Upper lobe of right lung (tissue), 1 donor: ENCODE results near the gene COL24A1. TPM values are rescaled to one million over a fixed set of nuclear protein-coding genes. Genes with fewer than 3 reads are reported as not detected.

Experiments
- ATAC-seq: fragments of 200-7000 bp; cut with Tn5 transposase; one replicate; pipeline ENCODE4 v1.9.1; 2020; ENCODE audit warnings: mild to moderate bottlenecking, moderate library complexity
- DNase-seq: peaks from one replicate; pipeline ENCODE4 v3.0.0-alpha.2; 2020
- H3K27ac ChIP-seq: fragments of 200-600 bp; one replicate; pipeline ENCODE4 v1.8.0; 2022
- H3K27me3 ChIP-seq: fragments of 200-600 bp; one replicate; pipeline ENCODE4 v1.8.0; 2022; ENCODE audit warnings: mild to moderate bottlenecking
- H3K36me3 ChIP-seq: fragments of 200-600 bp; one replicate; pipeline ENCODE4 v1.8.0; 2022
- H3K4me1 ChIP-seq: fragments of 200-600 bp; one replicate; pipeline ENCODE4 v1.8.0; 2022
- H3K4me3 ChIP-seq: fragments of 200-600 bp; one replicate; pipeline ENCODE4 v1.8.0; 2022; ENCODE audit warnings: mild to moderate bottlenecking
- H3K9me3 ChIP-seq: fragments of 200-600 bp; one replicate; pipeline ENCODE4 v1.8.0; 2022
- intact Hi-C: fragments of 100-400 bp; cut with DNase I; formaldehyde crosslinking; loops from one replicate; pipeline ENCODE4 v1.11.0; 2022
- total RNA-seq: library from RNA; stranded (reverse); fragmentation: NEBNext Ultra II Directional; extraction: Animal tissue kit (Norgen Biotek cat#: 25700); gene quantifications from one replicate; pipeline ENCODE4 v1.2.1, GENCODE V29; 2021
- TF ChIP-seq, protein P1 (sequence below): fragments of 200-600 bp; IDR thresholded peaks from one replicate; pipeline ENCODE4 v1.8.0; 2022; ENCODE audit warnings: antibody characterized with exemption
- donor health status: DM: no; HTN: yes; CAD: no; lungs with severe emphysema.

COL24A1 gene
- total RNA-seq, 1 donor from 2014 or later = 1.6 TPM

DNA sequence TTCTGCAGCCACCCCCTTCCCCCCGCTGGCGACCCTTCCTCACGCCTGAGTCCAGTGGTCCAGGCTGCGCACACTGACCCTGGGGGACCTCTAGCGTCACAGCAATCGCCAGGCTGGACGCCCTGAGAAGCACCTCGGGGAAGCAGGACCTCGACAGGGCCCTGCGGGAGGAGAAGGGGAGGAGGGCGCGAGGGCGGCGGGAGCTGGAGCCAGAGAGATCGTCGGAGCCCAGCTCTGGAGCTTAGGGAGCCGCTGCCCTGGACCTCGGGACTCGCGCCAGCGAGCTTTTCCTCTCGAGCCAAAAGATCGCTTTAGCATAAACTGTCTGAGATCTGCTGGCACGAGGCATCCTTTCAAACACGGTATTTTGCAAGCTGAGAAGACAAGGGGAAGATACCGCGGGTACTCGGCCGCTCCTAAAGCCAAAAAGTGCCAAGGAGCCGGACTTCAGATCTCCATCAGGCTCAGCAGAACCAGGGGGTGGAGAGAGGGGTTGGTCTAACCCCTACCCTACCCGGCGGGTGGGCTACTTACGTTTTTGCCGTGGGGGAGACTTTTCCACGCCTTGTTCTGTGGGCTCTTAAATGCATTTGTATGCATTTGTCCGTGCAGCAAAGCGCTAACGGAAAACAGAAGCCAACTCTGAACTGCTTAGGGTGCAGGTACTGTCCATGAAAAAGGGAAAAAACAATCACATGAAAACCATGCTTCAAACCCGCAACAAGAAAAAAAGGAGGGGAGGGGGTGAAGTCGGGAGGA lies 586 bp downstream of the COL24A1 start:
- H3K27ac ChIP-seq = no peak overlapping the region
- H3K4me3 ChIP-seq = peak overlapping the region; percentile 42
- H3K9me3 ChIP-seq = no peaks in the 10 kb centered on the region
- peaks cover 12% of the 10 kb centered on the region for H3K27me3 ChIP-seq
- intact Hi-C loops = no loop called here
- DNase-seq (peak; percentile 67), ATAC-seq (peak; percentile 48)
- TF ChIP-seq, protein P1, sequence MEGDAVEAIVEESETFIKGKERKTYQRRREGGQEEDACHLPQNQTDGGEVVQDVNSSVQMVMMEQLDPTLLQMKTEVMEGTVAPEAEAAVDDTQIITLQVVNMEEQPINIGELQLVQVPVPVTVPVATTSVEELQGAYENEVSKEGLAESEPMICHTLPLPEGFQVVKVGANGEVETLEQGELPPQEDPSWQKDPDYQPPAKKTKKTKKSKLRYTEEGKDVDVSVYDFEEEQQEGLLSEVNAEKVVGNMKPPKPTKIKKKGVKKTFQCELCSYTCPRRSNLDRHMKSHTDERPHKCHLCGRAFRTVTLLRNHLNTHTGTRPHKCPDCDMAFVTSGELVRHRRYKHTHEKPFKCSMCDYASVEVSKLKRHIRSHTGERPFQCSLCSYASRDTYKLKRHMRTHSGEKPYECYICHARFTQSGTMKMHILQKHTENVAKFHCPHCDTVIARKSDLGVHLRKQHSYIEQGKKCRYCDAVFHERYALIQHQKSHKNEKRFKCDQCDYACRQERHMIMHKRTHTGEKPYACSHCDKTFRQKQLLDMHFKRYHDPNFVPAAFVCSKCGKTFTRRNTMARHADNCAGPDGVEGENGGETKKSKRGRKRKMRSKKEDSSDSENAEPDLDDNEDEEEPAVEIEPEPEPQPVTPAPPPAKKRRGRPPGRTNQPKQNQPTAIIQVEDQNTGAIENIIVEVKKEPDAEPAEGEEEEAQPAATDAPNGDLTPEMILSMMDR = no peak
- H3K4me1 ChIP-seq = peaks cover 16% of the 10 kb centered on the region
- H3K36me3 ChIP-seq = no peaks in the 10 kb centered on the region

DNA sequence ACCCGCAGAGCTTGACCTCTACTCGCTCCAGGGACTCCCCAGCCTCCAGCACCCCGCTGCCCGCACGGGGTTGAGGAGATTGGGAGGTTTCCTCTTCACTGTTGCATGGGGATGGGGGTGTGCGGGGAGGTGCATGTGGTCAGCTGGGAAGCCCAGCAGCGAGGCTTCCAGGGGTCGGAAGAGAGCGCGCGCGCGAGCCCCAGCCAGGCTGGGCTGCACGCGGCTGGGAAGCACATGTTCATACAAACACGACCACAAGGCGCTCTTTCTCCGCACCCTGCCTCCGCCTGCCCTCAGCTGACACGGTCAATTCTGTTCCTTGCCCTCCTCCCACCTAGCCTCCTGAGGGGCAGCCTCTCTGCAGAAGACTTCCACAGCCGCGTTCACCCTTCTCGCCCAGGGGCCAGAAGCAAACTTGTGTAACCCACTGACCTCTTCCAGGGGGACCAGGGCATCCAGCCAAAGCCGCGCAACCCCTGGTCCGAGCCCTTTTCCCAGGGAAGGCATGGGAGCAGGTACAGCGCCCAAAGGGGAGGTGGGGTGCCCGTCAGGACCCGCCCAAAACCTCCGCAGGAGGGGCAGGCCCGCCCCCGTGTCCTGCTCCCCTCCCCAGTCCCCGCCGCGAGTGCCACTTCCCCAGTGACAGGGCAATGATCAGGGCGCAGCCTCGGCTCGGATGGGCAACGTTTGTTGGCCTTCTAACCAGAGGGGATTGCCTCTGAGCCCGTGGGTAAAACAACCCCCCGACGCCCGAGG lies 1.3 kb downstream of the COL24A1 start:
- Histone ChIP-seq H3K27me3 (peaks cover 12% of the 10 kb centered on the region), H3K36me3 (no peaks in the 10 kb centered on the region), H3K27ac (no peak overlapping the region), H3K9me3 (no peaks in the 10 kb centered on the region), H3K4me3 (peak overlapping the region; percentile 42), H3K4me1 (peaks cover 16% of the 10 kb centered on the region)
- intact Hi-C loops = no loop called here
- DNase-seq (peak; percentile 69), ATAC-seq (peak; percentile 46)
- TF ChIP-seq, protein P1 = no peak

DNA sequence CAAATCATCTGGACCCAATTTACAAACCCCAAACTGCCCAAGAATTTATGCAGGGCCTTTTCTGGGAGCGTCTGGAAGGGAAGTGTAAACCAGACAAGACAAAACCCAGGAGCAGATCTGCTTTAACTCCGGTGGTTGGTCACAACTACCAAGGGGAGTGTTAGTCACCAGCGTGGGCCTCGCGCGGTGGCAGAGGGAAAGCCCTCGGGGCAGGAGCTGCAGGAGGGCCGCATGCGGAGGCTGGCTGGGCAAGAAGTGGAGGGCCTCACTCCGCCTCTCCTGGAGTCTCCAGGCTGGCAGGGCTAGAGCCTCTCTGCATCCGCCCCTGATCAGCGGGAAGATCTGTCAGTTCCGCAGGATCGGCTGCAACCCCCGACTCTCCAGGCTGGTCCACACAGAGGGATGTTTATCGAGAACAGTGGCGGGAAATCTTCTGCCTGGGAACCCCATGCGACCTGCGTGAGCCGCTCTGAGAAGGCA lies 2.0 kb downstream of the COL24A1 start:
- Histone ChIP-seq H3K27me3 (peaks cover 12% of the 10 kb centered on the region), H3K36me3 (no peaks in the 10 kb centered on the region), H3K9me3 (no peaks in the 10 kb centered on the region), H3K27ac (no peak overlapping the region), H3K4me3 (no peak overlapping the region), H3K4me1 (peaks cover 16% of the 10 kb centered on the region)
- intact Hi-C loops = no loop called here
- DNase-seq = no peak
- peak; percentile 5 for ATAC-seq
- TF ChIP-seq, protein P1 = no peak

DNA sequence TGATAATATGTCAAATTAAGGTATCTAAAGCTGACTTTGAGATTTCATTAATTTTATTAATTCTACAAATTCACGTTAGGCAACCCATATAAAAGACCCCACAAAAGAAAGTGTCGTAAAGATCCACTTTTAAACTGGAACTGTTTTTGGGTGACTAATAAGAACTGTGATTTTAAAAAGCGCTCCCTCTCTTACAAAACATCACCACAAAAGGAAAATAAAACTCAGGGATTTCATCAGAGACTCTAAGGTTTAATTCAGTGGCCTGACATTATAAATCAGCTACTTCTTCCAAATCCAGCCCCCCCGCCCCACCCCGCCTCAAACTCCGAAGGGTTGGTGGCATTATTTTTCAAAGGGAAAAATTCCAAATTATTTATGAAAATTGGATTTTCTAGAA lies 2.7 kb downstream of the COL24A1 start:
- DNase-seq = no peak
- TF ChIP-seq, protein P1 = no peak
- Histone ChIP-seq H3K9me3 (no peaks in the 10 kb centered on the region), H3K36me3 (no peaks in the 10 kb centered on the region), H3K27ac (no peak overlapping the region), H3K4me1 (peaks cover 16% of the 10 kb centered on the region), H3K27me3 (peaks cover 12% of the 10 kb centered on the region), H3K4me3 (no peak overlapping the region)
- intact Hi-C loops = no loop called here
- no peak for ATAC-seq

DNA sequence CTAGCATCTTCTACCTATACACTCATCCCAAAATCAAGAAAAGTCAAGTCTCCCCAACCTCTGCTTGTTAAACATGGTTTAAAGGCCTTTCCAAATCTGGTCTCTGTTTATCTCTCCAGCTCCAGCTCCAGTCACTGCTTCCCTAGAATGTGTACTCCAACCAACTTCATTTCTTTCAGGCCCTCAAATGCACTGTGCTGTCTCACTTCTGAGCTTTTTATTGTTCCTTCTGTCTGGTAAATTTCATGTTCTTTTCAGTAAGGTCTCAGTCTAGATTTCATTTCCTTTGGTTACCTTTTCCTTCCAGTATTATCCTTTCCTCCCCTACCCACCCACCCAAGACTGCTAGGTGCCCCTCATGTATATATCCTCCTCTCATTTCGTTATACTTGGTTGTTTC lies 3.7 kb downstream of the COL24A1 start:
- H3K4me3 ChIP-seq = no peak overlapping the region
- intact Hi-C loops = no loop called here
- no peak for ATAC-seq
- no peaks in the 10 kb centered on the region for H3K36me3 ChIP-seq
- TF ChIP-seq, protein P1 = no peak
- H3K9me3 ChIP-seq = no peaks in the 10 kb centered on the region
- DNase-seq = no peak
- H3K4me1 ChIP-seq = peaks cover 16% of the 10 kb centered on the region
- no peak overlapping the region for H3K27ac ChIP-seq
- peaks cover 12% of the 10 kb centered on the region for H3K27me3 ChIP-seq
